Measurements from ENCODE around the gene CACNG4. TPM values are rescaled to one million over a fixed set of nuclear protein-coding genes. Genes with fewer than 3 reads are reported as not detected.

The CACNG4 gene
- total RNA-seq, 1 experiment from 2014 or later = not detected

GRCh38 chr17:66928949-66929348 is 35.6 kb upstream of the CACNG4 start:
- H3K9me3 ChIP-seq (ENCODE audit: control insufficient read depth in 1 of 2, insufficient read depth in 1 of 2, low read depth in 1 of 2, low read length in 2 of 2) = no peaks in the 10 kb centered on the region
- POLR2A ChIA-PET = no interaction called here
- no peak for ATAC-seq

More at GRCh38 chr17:66928949-66929348, 35.6 kb upstream of the CACNG4 start:
- H3K4me3 ChIP-seq (replicated peaks in 1 of 2; ENCODE audit: low read depth in 1 of 2, low read length in 2 of 2) = no peak overlapping the region
- no TSS peak for BruUV-seq (replicated peaks)
- no peak overlapping the region for H3K4me2 ChIP-seq (ENCODE audit: low read length)
- H3K9me2 ChIP-seq (ENCODE audit: insufficient read depth) = no peaks in the 10 kb centered on the region
- TF ChIP-seq ZBTB33 (IDR thresholded peaks at IDR 0.05; ENCODE audit: extremely low read depth, insufficient replicate concordance, low read length) (no peak), SRF (IDR thresholded peaks at IDR 0.05; ENCODE audit: low read depth) (no peak), FOSL1 (IDR thresholded peaks at IDR 0.05; ENCODE audit: low read depth) (no peak), CEBPB (IDR thresholded peaks at IDR 0.05; ENCODE audit: low read depth) (no peak), REST (IDR thresholded peaks at IDR 0.05; ENCODE audit: low read depth) (no peak), CBX3 (IDR thresholded peaks at IDR 0.05; ENCODE audit: low read depth) (no peak), POLR2A (IDR thresholded peaks at IDR 0.05; ENCODE audit: borderline replicate concordance, extremely low read depth, insufficient read depth, insufficient read length) (no peak)
- TF ChIP-seq, protein P1, sequence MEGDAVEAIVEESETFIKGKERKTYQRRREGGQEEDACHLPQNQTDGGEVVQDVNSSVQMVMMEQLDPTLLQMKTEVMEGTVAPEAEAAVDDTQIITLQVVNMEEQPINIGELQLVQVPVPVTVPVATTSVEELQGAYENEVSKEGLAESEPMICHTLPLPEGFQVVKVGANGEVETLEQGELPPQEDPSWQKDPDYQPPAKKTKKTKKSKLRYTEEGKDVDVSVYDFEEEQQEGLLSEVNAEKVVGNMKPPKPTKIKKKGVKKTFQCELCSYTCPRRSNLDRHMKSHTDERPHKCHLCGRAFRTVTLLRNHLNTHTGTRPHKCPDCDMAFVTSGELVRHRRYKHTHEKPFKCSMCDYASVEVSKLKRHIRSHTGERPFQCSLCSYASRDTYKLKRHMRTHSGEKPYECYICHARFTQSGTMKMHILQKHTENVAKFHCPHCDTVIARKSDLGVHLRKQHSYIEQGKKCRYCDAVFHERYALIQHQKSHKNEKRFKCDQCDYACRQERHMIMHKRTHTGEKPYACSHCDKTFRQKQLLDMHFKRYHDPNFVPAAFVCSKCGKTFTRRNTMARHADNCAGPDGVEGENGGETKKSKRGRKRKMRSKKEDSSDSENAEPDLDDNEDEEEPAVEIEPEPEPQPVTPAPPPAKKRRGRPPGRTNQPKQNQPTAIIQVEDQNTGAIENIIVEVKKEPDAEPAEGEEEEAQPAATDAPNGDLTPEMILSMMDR (IDR thresholded peaks at IDR 0.05 in 2 of 3, conservative IDR thresholded peaks at IDR 0.05 in 1 of 3; ENCODE audit: borderline replicate concordance in 1 of 3, insufficient read depth in 1 of 3, low read depth in 2 of 3, low read length in 2 of 3) = no peak
- ChIA-PET RAD21 (ENCODE audit: low non-redundant PET in 1 of 2, low total read pairs in 2 of 2, uncharacterized antibody in 2 of 2, unreplicated experiment in 2 of 2) (no interaction called here), CTCF (no interaction called here)
- H4K20me1 ChIP-seq (ENCODE audit: insufficient read depth) = no peaks in the 10 kb centered on the region
- intact Hi-C loops (cut with micrococcal nuclease) = no loop called here
- H3K4me1 ChIP-seq (ENCODE audit: control insufficient read depth in 1 of 2, insufficient read depth in 2 of 2, low read length in 2 of 2) = peaks cover 4 to 11% of the 10 kb centered on the region in 2 experiments; a peak in 3 of 4 replicates
- H2AFZ ChIP-seq (ENCODE audit: low read depth, low read length, poor library complexity, severe bottlenecking) = no peak overlapping the region
- no peak overlapping the region for H3K27ac ChIP-seq (ENCODE audit: low read depth, low read length)
- no peak overlapping the region for H3K9ac ChIP-seq (ENCODE audit: low read length)
- H3K79me2 ChIP-seq (ENCODE audit: insufficient read depth, low read length) = no peaks in the 10 kb centered on the region
- H3K36me3 ChIP-seq (ENCODE audit: control insufficient read depth in 1 of 2, insufficient read depth in 2 of 2, low read length in 2 of 2) = no peaks in the 10 kb centered on the region
- no peaks in the 10 kb centered on the region for H3K27me3 ChIP-seq (ENCODE audit: insufficient read depth, low read length)
- no peak for DNase-seq (ENCODE audit: low read depth, low spot score)

All from HCT116 (cell line).